GM19023 (cell line): ENCODE results near the gene AGAP3.

Source experiments
- ATAC-seq: cut with Tn5 transposase; IDR thresholded peaks from one replicate; pipeline ENCODE4 v1.9.1; 2021; ENCODE audit warnings: mild to moderate bottlenecking, moderate library complexity; ENCODE audit not compliant: unreplicated experiment

AGAP3 gene

GRCh38 chr7:151073990-151074389, 12.3 kb upstream of the AGAP3 start:
- ATAC-seq = no peak

GRCh38 chr7:151074817-151075661, 11.2 kb upstream of the AGAP3 start:
- no peak for ATAC-seq

DNA sequence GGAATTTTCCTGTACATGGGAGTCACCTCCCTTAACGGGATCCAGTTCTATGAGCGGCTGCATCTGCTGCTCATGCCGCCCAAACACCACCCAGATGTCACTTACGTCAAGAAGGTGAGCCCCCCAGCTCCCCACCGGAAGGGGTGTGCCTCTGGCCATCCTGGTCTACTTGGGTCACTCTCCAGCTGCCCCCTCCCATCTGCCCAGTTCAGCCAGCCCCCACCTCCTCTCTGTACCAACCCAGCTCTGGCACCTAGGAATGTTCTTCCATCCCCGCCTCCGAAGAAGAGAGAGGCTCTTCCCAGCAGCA, 10.7 kb upstream of the AGAP3 start:
- no peak for ATAC-seq

DNA sequence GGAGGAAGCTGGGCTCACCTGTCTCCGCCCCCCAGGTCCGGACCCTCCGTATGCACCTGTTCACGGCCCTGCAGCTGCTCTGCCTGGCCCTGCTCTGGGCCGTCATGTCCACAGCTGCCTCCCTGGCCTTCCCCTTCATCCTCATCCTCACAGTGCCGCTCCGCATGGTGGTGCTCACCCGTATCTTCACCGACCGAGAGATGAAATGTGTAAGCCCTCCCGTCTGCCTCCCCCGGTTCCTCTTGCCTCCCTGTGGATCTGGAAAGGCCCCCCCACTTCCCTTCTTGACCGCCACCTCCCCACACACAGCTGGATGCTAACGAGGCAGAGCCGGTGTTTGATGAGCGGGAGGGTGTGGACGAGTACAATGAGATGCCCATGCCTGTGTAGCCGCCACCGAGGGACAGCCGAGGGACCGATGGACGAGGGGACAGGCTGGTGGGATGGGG, 10.3 kb upstream of the AGAP3 start:
- ATAC-seq = no peak

DNA sequence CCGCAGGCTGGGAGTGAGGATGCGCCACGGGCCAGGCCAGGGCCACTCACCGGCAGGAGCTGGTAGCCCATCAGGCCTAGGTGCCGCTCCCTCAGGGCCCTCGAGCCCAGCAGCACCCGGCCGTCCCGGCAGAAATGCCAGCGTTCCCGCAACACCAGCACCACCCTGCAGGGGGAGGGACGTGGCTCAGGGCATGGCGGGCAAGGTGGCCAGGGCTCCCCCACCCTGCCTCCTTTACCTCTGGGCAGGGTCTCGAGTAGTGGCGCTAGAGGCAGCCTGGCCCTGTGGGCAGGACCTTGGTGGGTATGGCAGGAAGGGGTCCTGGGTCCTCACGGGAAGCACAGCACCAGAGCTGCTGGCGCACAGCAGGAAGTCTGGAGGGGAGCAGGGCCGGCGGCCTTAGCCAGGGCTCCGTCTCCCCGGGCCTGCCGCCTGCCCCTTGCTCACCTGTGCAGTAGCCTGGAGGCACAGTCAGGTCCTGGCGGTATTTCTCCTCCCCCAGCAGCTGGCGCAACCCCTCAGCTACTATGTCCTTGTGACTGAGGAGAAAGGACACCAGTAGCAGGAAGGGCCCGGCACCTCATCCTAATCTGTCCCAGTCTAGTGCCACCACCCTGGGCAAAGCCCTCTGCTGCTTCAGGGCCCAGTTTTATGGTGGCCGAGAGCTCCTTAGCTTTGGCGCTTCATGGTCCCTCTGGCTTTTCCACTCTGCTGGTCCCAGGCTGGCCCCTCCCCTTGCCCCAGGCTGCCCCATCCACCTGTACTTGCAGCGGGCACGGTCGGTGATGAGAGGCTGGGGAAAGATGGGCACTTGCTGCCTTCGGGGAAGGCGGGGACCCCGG, 9.2 kb upstream of the AGAP3 start:
- ATAC-seq = no peak

DNA sequence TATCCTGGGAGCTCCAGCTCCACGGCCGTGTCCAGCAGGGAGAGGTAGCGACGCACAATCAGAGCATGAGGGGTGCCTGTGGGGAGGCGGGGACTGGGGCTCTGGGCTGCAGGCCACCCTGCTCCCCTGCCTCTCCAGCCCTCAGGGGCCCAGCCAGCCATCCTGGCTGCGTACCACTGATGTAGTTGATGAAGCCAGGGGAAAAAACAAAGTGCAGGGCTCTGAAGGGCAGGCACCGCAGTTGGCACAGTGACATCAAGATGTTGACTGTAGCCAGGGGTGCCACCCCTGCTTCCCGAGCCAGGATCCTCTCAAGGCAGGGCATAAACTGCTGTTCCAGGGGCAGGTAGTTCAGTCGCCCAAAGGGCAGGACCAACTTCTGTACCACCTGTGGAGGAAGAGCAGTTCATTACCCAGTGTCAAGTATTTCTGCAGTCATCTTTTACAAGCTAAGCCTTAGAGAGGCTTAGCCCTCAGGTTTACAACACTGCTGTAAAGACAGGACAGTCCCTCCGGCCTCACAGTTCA, 8.5 kb upstream of the AGAP3 start:
- ATAC-seq = no peak

DNA sequence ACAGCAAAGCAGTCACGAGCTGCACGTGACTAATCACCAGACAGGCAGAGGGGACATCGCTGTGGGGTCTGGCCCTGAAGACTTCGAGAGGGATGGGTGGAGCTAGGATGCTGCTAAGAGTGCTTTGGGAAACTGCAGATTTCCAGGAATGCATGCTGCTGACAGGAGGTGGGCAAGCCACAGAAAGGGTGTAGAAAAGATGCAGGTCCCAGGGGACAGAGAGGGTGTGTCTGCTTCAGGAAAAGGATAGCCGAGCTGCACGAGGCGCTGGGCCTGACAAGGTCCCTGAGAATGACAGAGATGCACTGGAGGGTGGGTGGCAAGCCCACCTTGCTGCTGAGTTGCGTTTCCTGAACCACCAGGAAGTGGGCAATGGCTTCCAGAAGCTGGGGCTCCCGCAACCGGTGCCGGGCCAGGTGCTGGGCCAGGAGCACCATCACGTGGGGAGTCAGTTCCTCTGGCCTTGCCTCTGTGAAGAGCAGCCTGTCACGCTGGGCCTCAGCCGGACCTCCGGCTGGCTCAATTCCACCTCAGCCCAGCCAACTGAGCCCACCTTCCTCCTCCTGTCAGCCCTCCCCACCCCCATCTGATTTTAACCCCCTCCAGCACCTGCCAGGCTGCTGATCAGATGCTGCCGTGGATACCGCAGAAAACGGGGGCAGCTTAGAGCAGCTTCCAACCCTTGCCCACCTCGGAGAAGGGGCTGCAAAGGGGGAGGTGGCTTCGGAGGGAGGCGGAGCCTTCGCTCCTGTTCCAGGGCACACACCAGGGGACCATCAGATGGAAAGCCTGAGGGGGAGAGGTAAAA, 7.8 kb upstream of the AGAP3 start:
- no peak for ATAC-seq

DNA sequence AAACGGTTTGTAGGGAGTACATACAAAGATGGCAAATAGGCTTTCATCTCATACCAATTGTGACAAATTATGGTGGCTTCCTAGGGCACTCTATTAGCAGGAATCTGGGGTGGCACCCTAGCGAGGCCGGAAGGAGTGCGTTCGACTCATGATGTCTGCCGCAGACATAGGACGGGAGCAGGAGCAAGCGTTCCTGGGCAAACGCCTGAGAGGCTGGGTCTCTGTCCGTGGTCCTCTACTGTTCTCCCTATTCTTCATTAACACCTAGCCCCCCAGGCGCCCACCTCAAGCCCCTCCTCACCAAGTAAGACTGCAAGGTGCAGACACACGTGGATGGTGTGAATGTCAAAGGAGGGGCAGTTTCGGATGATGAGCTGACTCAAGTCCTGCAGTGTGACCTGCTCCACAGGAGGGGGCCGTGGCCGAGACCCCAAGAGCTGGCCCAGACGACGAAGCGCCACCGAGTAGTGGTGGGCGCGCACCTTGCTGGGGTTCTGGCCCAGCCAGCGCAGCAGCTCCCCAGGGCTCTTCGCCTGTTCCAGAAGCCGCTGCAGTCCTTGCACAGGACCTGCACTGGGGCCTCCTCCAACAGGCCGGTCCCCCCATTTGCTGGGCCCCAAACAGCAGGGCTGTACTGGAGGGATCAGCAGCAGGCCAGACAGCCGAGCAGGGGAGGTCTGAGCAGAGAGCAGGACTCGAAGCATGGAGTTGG, 6.9 kb upstream of the AGAP3 start:
- no peak for ATAC-seq

GRCh38 chr7:151080067-151080521, 6.2 kb upstream of the AGAP3 start:
- peak; percentile 4 for ATAC-seq

GRCh38 chr7:151080522-151081169, 5.6 kb upstream of the AGAP3 start, which contains the start of gene FASTK:
TSS of gene FASTK (minus strand) at chr7:151080809. CDS start at chr7:151080766, 43 bp downstream.
- peak; percentile 78 for ATAC-seq

GRCh38 chr7:151081170-151082101, 4.8 kb upstream of the AGAP3 start:
- ATAC-seq = no peak

- no peak for ATAC-seq
These were observed 3.9 kb upstream of the AGAP3 start for GRCh38 chr7:151082141-151083070.

GRCh38 chr7:151083071-151083823, 3.0 kb upstream of the AGAP3 start, which contains the start of gene TMUB1:
TSS of gene TMUB1 (minus strand) at chr7:151083493. CDS start at chr7:151082563, 930 bp downstream.
- ATAC-seq = peak; percentile 45

DNA sequence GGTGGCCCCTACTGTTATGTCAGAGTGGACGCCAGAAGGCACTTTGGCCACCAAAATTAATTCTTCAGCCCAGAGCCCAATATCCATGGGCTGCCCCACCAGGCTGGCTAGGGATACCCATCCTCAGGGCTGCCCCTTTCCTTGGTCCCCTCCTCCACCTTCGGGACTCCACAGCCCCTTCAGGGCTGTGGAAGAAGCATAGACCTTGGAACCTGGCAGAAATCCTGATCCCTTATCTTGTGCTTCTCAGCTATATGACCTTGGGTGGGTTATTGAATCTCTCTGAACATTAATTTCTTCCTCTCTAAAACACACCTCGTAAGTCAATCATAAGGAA, 2.5 kb upstream of the AGAP3 start:
- ATAC-seq = no peak

- no peak for ATAC-seq
These were observed 965 bp upstream of the AGAP3 start for GRCh38 chr7:151085329-151085690.

DNA sequence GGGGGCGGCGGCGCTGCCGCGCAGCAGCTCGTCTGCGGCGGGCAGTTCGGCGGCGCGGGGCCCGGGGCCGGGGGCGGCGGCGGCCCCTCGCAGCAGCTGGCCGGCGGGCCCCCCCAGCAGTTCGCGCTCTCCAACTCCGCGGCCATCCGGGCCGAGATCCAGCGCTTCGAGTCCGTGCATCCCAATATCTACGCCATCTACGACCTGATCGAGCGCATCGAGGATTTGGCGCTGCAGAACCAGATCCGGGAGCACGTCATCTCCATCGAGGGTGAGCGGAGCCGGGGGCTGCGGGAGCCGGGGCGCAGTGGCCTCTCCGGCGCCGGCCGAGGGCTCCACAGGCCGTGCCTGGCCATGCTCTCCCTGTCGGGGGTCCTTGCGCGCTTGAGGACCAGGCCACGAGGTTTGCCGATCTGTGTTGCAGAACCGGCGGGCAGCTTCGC, 548 bp downstream of the AGAP3 start:
- ATAC-seq = no peak
